Astrocyte (in vitro differentiated cells and primary cell): ENCODE measurements around the gene SPARC. TPM values are rescaled to one million over a fixed set of nuclear protein-coding genes. Genes with fewer than 3 reads are reported as not detected.
A peak's percentile ranks its signal among the peaks of the same experiment; 100 is the strongest.

Experiments
- DNase-seq: peaks from one replicate; pipeline ENCODE4 v3.0.0-alpha.2; 2010; ENCODE audit warnings: low read depth
- FAIRE-seq: peaks from 2 replicates; lab custom pipeline; 2011; peaks lifted over from hg19 to GRCh38; lab: Jason Lieb, UNC
- H2AFZ ChIP-seq: 2 replicates; pipeline ENCODE4 v1.6.0; 2012; ENCODE audit warnings: low read depth, low read length, inconsistent platforms
- H3K27ac ChIP-seq: 2 replicates; pipeline ENCODE4 v1.5.1; 2011; ENCODE audit warnings: low read depth, low read length, inconsistent platforms
- H3K27me3 ChIP-seq: 2 replicates; pipeline ENCODE4 v1.6.0; 2011; ENCODE audit warnings: low read length, inconsistent platforms; ENCODE audit not compliant: insufficient read depth
- H3K36me3 ChIP-seq: 2 replicates; pipeline ENCODE4 v1.5.1; 2011; ENCODE audit warnings: low read length, inconsistent platforms; ENCODE audit not compliant: insufficient read depth
- H3K4me1 ChIP-seq: 2 replicates; pipeline ENCODE4 v1.5.1; 2011; ENCODE audit warnings: low read length, inconsistent platforms; ENCODE audit not compliant: insufficient read depth
- H3K4me2 ChIP-seq: 2 replicates; pipeline ENCODE4 v1.6.0; 2012; ENCODE audit warnings: low read length, inconsistent platforms
- H3K4me3 ChIP-seq: 2 replicates; pipeline ENCODE4 v1.5.1; 2011; ENCODE audit warnings: low read depth, mild to moderate bottlenecking, low read length, inconsistent platforms; ENCODE audit not compliant: insufficient read depth
- H3K79me2 ChIP-seq: 2 replicates; pipeline ENCODE4 v1.6.0; 2012; ENCODE audit warnings: mild to moderate bottlenecking, low read length, inconsistent platforms; ENCODE audit not compliant: insufficient read depth
- H3K9ac ChIP-seq: 2 replicates; pipeline ENCODE4 v1.6.0; 2012; ENCODE audit warnings: mild to moderate bottlenecking, low read length, inconsistent platforms
- H3K9me3 ChIP-seq: 2 replicates; pipeline ENCODE4 v1.5.1; 2012; ENCODE audit warnings: low read depth, mild to moderate bottlenecking, low read length, inconsistent platforms; ENCODE audit not compliant: insufficient read depth
- H4K20me1 ChIP-seq: 2 replicates; pipeline ENCODE4 v1.6.0; 2012; ENCODE audit warnings: low read length, inconsistent platforms; ENCODE audit not compliant: insufficient read depth
- H3K27ac Mint-ChIP-seq: one replicate; pipeline ENCODE4 v1.8.0; 2021; ENCODE audit warnings: mild to moderate bottlenecking, mixed read lengths; ENCODE audit not compliant: unreplicated experiment
- H3K27me3 Mint-ChIP-seq: one replicate; pipeline ENCODE4 v1.8.0; 2021; ENCODE audit warnings: low read depth, mixed read lengths; ENCODE audit not compliant: unreplicated experiment
- H3K36me3 Mint-ChIP-seq: one replicate; pipeline ENCODE4 v1.8.0; 2021; ENCODE audit warnings: low read depth, mixed read lengths; ENCODE audit not compliant: unreplicated experiment
- H3K4me1 Mint-ChIP-seq: one replicate; pipeline ENCODE4 v1.8.0; 2021; ENCODE audit warnings: low read depth, mixed read lengths; ENCODE audit not compliant: unreplicated experiment
- H3K4me3 Mint-ChIP-seq: one replicate; pipeline ENCODE4 v1.8.0; 2021; ENCODE audit warnings: mild to moderate bottlenecking, moderate library complexity, mixed read lengths; ENCODE audit not compliant: unreplicated experiment
- H3K9me3 Mint-ChIP-seq: one replicate; pipeline ENCODE4 v1.8.0; 2021; ENCODE audit warnings: mild to moderate bottlenecking, mixed read lengths; ENCODE audit not compliant: unreplicated experiment
- CTCF ChIP-seq: IDR thresholded peaks from 2 replicates; pipeline ENCODE4 v1.5.1; 2011; ENCODE audit warnings: low read depth, mild to moderate bottlenecking, inconsistent platforms, low read length, moderate library complexity; ENCODE audit not compliant: insufficient read depth
- EZH2 ChIP-seq: IDR thresholded peaks from 2 replicates; pipeline ENCODE4 v1.6.1; 2012; ENCODE audit warnings: mild to moderate bottlenecking, low read length, inconsistent platforms; ENCODE audit not compliant: insufficient read depth
- total RNA-seq: library from RNA; stranded (reverse); gene quantifications from 2 replicates; pipeline ENCODE4 v1.2.1, GENCODE V29; 2021

Gene SPARC
- total RNA-seq, 1 donor from 2014 or later = 15,667 TPM

- Histone ChIP-seq H3K79me2 (no peaks in the 10 kb centered on the region), H3K4me3 (no peak overlapping the region), H2AFZ (no peak overlapping the region), H4K20me1 (no peaks in the 10 kb centered on the region), H3K9me3 (no peaks in the 10 kb centered on the region), H3K27ac (no peak overlapping the region), H3K4me2 (no peak overlapping the region), H3K36me3 (no peaks in the 10 kb centered on the region), H3K9ac (no peak overlapping the region), H3K27me3 (peaks cover 4% of the 10 kb centered on the region), H3K4me1 (peaks cover 28% of the 10 kb centered on the region)
- no peak overlapping the region for H3K4me3 Mint-ChIP-seq
- H3K36me3 Mint-ChIP-seq = no peaks in the 10 kb centered on the region
- H3K27me3 Mint-ChIP-seq = peaks cover 19% of the 10 kb centered on the region
- H3K27ac Mint-ChIP-seq = no peak overlapping the region
- H3K9me3 Mint-ChIP-seq = no peaks in the 10 kb centered on the region
- FAIRE-seq (no peak), DNase-seq (no peak)
- TF ChIP-seq CTCF = no peak
- TF ChIP-seq EZH2 = no peak
- H3K4me1 Mint-ChIP-seq = peaks cover 16% of the 10 kb centered on the region
Observed at GRCh38 chr5:151625285-151625684, 61.4 kb downstream of the SPARC start.

GRCh38 chr5:151624476-151624875 lies 62.2 kb downstream of the SPARC start:
- Histone ChIP-seq H3K27ac (no peak overlapping the region), H3K36me3 (no peaks in the 10 kb centered on the region), H3K4me1 (peaks cover 24% of the 10 kb centered on the region), H3K27me3 (peaks cover 4% of the 10 kb centered on the region), H3K4me2 (peak overlapping the region; percentile 38), H3K9me3 (no peaks in the 10 kb centered on the region), H4K20me1 (no peaks in the 10 kb centered on the region), H2AFZ (peak overlapping the region; percentile 29), H3K79me2 (no peaks in the 10 kb centered on the region), H3K4me3 (no peak overlapping the region), H3K9ac (no peak overlapping the region)
- peak; percentile 17 for DNase-seq
- FAIRE-seq = no peak
- H3K4me3 Mint-ChIP-seq = no peak overlapping the region
- H3K36me3 Mint-ChIP-seq = no peaks in the 10 kb centered on the region
- no peaks in the 10 kb centered on the region for H3K9me3 Mint-ChIP-seq
- peaks cover 19% of the 10 kb centered on the region for H3K27me3 Mint-ChIP-seq
- peaks cover 22% of the 10 kb centered on the region for H3K4me1 Mint-ChIP-seq
- TF ChIP-seq EZH2 (no peak), CTCF (no peak)
- H3K27ac Mint-ChIP-seq = no peak overlapping the region

- Mint-ChIP-seq H3K4me3 (no peak overlapping the region), H3K36me3 (no peaks in the 10 kb centered on the region), H3K27me3 (peaks cover 19% of the 10 kb centered on the region), H3K27ac (no peak overlapping the region), H3K9me3 (no peaks in the 10 kb centered on the region), H3K4me1 (peaks cover 14% of the 10 kb centered on the region)
- Histone ChIP-seq H3K4me1 (peaks cover 10% of the 10 kb centered on the region), H3K27me3 (peaks cover 4% of the 10 kb centered on the region), H3K4me3 (no peak overlapping the region), H3K9me3 (peaks cover 3% of the 10 kb centered on the region), H3K36me3 (no peaks in the 10 kb centered on the region), H4K20me1 (no peaks in the 10 kb centered on the region), H3K4me2 (no peak overlapping the region), H3K9ac (no peak overlapping the region), H3K27ac (no peak overlapping the region), H2AFZ (no peak overlapping the region), H3K79me2 (no peaks in the 10 kb centered on the region)
- DNase-seq (peak; percentile 4), FAIRE-seq (no peak)
- TF ChIP-seq EZH2 = no peak
- TF ChIP-seq CTCF = no peak
Observed at GRCh38 chr5:151622367-151623088, 64.2 kb downstream of the SPARC start.
